Muscle layer of colon (tissue), 2 donors: ENCODE data around the gene ETFA.

ENCODE experiments used
- H3K27ac ChIP-seq: one replicate; pipeline ENCODE4 v1.7.0; 2013; ENCODE audit warnings: low read depth, mild to moderate bottlenecking, low read length, moderate library complexity
- H3K27me3 ChIP-seq, 2 donors: one replicate each; pipeline ENCODE4 v1.7.0; 2013; ENCODE audit warnings: low read length in 2 of 2, mild to moderate bottlenecking in 2 of 2; ENCODE audit not compliant: insufficient read depth in 2 of 2, control insufficient read depth in 1 of 2
- H3K36me3 ChIP-seq: one replicate; pipeline ENCODE4 v1.7.0; 2013; ENCODE audit warnings: mild to moderate bottlenecking, low read length; ENCODE audit not compliant: insufficient read depth
- H3K4me1 ChIP-seq: one replicate; pipeline ENCODE4 v1.7.0; 2013; ENCODE audit warnings: mild to moderate bottlenecking, low read length; ENCODE audit not compliant: insufficient read depth
- H3K4me3 ChIP-seq, 2 donors: one replicate each; pipeline ENCODE4 v1.7.0; 2013; ENCODE audit warnings: low read length in 2 of 2, low read depth in 1 of 2, mild to moderate bottlenecking in 1 of 2, moderate library complexity in 1 of 2
- H3K9ac ChIP-seq: one replicate; pipeline ENCODE4 v1.7.0; 2013; ENCODE audit warnings: low read length
- H3K9me3 ChIP-seq: one replicate; pipeline ENCODE4 v1.7.0; 2013; ENCODE audit warnings: mild to moderate bottlenecking, low read length
- donor health status: abdominal sarcoma.
- donor health status: Adenocarcinoma of cecum.

ETFA gene

GRCh38 chr15:76333309-76333708 is 22.0 kb upstream of the ETFA start:
- peaks cover 21% of the 10 kb centered on the region for H3K4me1 ChIP-seq
- H3K27ac ChIP-seq, result no peak overlapping the region
- no peak overlapping the region for H3K4me3 ChIP-seq
- H3K36me3 ChIP-seq, result no peaks in the 10 kb centered on the region
- H3K9me3 ChIP-seq, result no peaks in the 10 kb centered on the region
- peaks cover 26 to 42% of the 10 kb centered on the region in 2 donors for H3K27me3 ChIP-seq
- H3K9ac ChIP-seq, result no peak overlapping the region

GRCh38 chr15:76332796-76333195 is 21.5 kb upstream of the ETFA start:
- H3K27me3 ChIP-seq, result peaks cover 26 to 38% of the 10 kb centered on the region in 2 donors
- peaks cover 21% of the 10 kb centered on the region for H3K4me1 ChIP-seq
- no peak overlapping the region for H3K4me3 ChIP-seq
- no peaks in the 10 kb centered on the region for H3K36me3 ChIP-seq
- H3K9ac ChIP-seq, result no peak overlapping the region
- H3K27ac ChIP-seq, result no peak overlapping the region
- H3K9me3 ChIP-seq, result no peaks in the 10 kb centered on the region

- Histone ChIP-seq H3K4me1 (peaks cover under 1% of the 10 kb centered on the region), H3K9me3 (no peaks in the 10 kb centered on the region), H3K36me3 (no peaks in the 10 kb centered on the region), H3K27me3 (peaks cover 11 to 12% of the 10 kb centered on the region in 2 donors), H3K9ac (no peak overlapping the region), H3K4me3 (no peak overlapping the region), H3K27ac (no peak overlapping the region)
Observed at GRCh38 chr15:76330080-76330680, 18.9 kb upstream of the ETFA start.

- no peaks in the 10 kb centered on the region for H3K36me3 ChIP-seq
- no peaks in the 10 kb centered on the region for H3K4me1 ChIP-seq
- no peak overlapping the region for H3K27ac ChIP-seq
- no peak overlapping the region for H3K4me3 ChIP-seq
- H3K27me3 ChIP-seq, result peaks cover 0 to 2% of the 10 kb centered on the region in 2 donors
- no peak overlapping the region for H3K9ac ChIP-seq
- no peaks in the 10 kb centered on the region for H3K9me3 ChIP-seq
Observed at GRCh38 chr15:76328958-76329357, 17.7 kb upstream of the ETFA start.

GRCh38 chr15:76328106-76328696 is 16.9 kb upstream of the ETFA start:
- H3K27ac ChIP-seq, result no peak overlapping the region
- no peak overlapping the region for H3K9ac ChIP-seq
- H3K9me3 ChIP-seq, result no peaks in the 10 kb centered on the region
- no peaks in the 10 kb centered on the region for H3K4me1 ChIP-seq
- no peak overlapping the region for H3K4me3 ChIP-seq
- no peaks in the 10 kb centered on the region for H3K36me3 ChIP-seq
- no peaks in the 10 kb centered on the region for H3K27me3 ChIP-seq

GRCh38 chr15:76327191-76328105 is 16.2 kb upstream of the ETFA start:
- Histone ChIP-seq H3K9ac (no peak overlapping the region), H3K27ac (no peak overlapping the region)

GRCh38 chr15:76325704-76326103 is 14.4 kb upstream of the ETFA start:
- H3K4me3 ChIP-seq, result no peak overlapping the region
- H3K27ac ChIP-seq, result no peak overlapping the region
- H3K9ac ChIP-seq, result no peak overlapping the region
- no peaks in the 10 kb centered on the region for H3K36me3 ChIP-seq
- no peaks in the 10 kb centered on the region for H3K27me3 ChIP-seq
- H3K4me1 ChIP-seq, result no peaks in the 10 kb centered on the region
- H3K9me3 ChIP-seq, result no peaks in the 10 kb centered on the region

More at GRCh38 chr15:76327191-76328105, 16.2 kb upstream of the ETFA start:
- Histone ChIP-seq H3K4me1 (no peaks in the 10 kb centered on the region), H3K36me3 (no peaks in the 10 kb centered on the region), H3K4me3 (no peak overlapping the region), H3K9me3 (no peaks in the 10 kb centered on the region), H3K27me3 (no peaks in the 10 kb centered on the region)

GRCh38 chr15:76324066-76324465 is 12.8 kb upstream of the ETFA start:
- H3K36me3 ChIP-seq, result no peaks in the 10 kb centered on the region
- H3K27me3 ChIP-seq, result no peaks in the 10 kb centered on the region
- no peak overlapping the region for H3K4me3 ChIP-seq
- no peaks in the 10 kb centered on the region for H3K9me3 ChIP-seq
- H3K27ac ChIP-seq, result no peak overlapping the region
- H3K4me1 ChIP-seq, result no peaks in the 10 kb centered on the region
- no peak overlapping the region for H3K9ac ChIP-seq

- H3K4me3 ChIP-seq, result no peak overlapping the region
- no peaks in the 10 kb centered on the region for H3K36me3 ChIP-seq
- no peaks in the 10 kb centered on the region for H3K4me1 ChIP-seq
- no peak overlapping the region for H3K9ac ChIP-seq
- no peak overlapping the region for H3K27ac ChIP-seq
- no peaks in the 10 kb centered on the region for H3K9me3 ChIP-seq
- no peaks in the 10 kb centered on the region for H3K27me3 ChIP-seq
Observed at GRCh38 chr15:76321602-76322001, 10.3 kb upstream of the ETFA start.

- no peak overlapping the region for H3K27ac ChIP-seq
- no peaks in the 10 kb centered on the region for H3K9me3 ChIP-seq
- H3K36me3 ChIP-seq, result no peaks in the 10 kb centered on the region
- H3K27me3 ChIP-seq, result no peaks in the 10 kb centered on the region
- no peak overlapping the region for H3K9ac ChIP-seq
- no peak overlapping the region for H3K4me3 ChIP-seq
- no peaks in the 10 kb centered on the region for H3K4me1 ChIP-seq
Observed at GRCh38 chr15:76321171-76321570, 9.9 kb upstream of the ETFA start.

- no peak overlapping the region for H3K9ac ChIP-seq
- no peaks in the 10 kb centered on the region for H3K27me3 ChIP-seq
- no peaks in the 10 kb centered on the region for H3K9me3 ChIP-seq
- no peak overlapping the region for H3K27ac ChIP-seq
- no peaks in the 10 kb centered on the region for H3K4me1 ChIP-seq
- H3K36me3 ChIP-seq, result no peaks in the 10 kb centered on the region
- H3K4me3 ChIP-seq, result no peak overlapping the region
Observed at GRCh38 chr15:76320012-76320411, 8.7 kb upstream of the ETFA start.
